ENCODE results near the gene SLC22A7. TPM values are rescaled to one million over a fixed set of nuclear protein-coding genes. Genes with fewer than 3 reads are reported as not detected.

SLC22A7 gene
- total RNA-seq, 1 experiment from 2014 or later, result not detected

DNA sequence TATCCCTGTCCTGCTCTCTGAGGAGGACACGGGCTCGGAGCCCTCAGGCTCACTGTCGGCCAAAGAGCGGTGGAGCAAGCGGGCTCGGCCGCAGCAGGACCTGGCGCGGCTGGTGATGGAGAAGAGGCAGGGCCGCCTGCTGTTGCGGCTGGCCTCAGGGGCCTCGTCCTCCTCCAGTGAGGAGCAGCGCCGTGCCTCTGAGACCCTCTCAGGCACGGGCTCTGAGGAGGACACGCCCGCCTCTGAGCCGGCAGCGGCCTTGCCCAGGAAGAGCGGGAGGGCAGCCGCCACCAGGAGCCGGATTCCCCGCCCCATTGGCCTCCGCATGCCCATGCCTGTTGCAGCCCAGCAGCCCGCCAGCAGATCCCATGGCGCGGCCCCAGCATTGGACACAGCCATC is 14.2 kb upstream of the SLC22A7 start:
- no peak overlapping the region for H4K91ac ChIP-seq (ENCODE audit: insufficient read length, low read depth, low read length)
- no peak overlapping the region for H2BK12ac ChIP-seq (ENCODE audit: insufficient read length, low read depth, low read length)
- H3K27ac ChIP-seq (ENCODE audit: insufficient read length, low read depth, low read length), result no peak overlapping the region
- H3K4ac ChIP-seq (ENCODE audit: low read depth, low read length), result no peak overlapping the region
- no peak overlapping the region for H2BK120ac ChIP-seq (ENCODE audit: low read depth, low read length, poor library complexity, severe bottlenecking)
- H4K20me1 ChIP-seq (ENCODE audit: control insufficient read depth, insufficient read depth, insufficient read length), result no peaks in the 10 kb centered on the region
- H3K18ac ChIP-seq (ENCODE audit: insufficient read length, low read depth, low read length), result no peak overlapping the region
- H3K79me2 ChIP-seq (ENCODE audit: insufficient read depth, low read length), result no peaks in the 10 kb centered on the region
- no peak overlapping the region for H3K23ac ChIP-seq (ENCODE audit: insufficient read length, low read depth, low read length)
- H3K9me3 ChIP-seq (ENCODE audit: control insufficient read depth, low read depth, low read length), result no peaks in the 10 kb centered on the region
- H2BK15ac ChIP-seq (ENCODE audit: low read depth, low read length), result no peak overlapping the region
- H3K23me2 ChIP-seq (ENCODE audit: insufficient read length, low read depth, low read length, poor library complexity, severe bottlenecking), result no peaks in the 10 kb centered on the region
- H3K4me1 ChIP-seq (ENCODE audit: insufficient read depth, low read length), result no peaks in the 10 kb centered on the region
- H3K9ac ChIP-seq (ENCODE audit: extremely low read depth, insufficient read length, low read length), result no peak overlapping the region
- no peak overlapping the region for H2AFZ ChIP-seq (ENCODE audit: low read length)
- H3T11ph ChIP-seq (ENCODE audit: low read length), result no peak overlapping the region
- peaks cover 6% of the 10 kb centered on the region for H3K27me3 Mint-ChIP-seq (ENCODE audit: low read depth)
- no peak overlapping the region for H3K4me3 Mint-ChIP-seq
- no peaks in the 10 kb centered on the region for H3K79me1 ChIP-seq (ENCODE audit: insufficient read depth, low read depth, low read length, poor library complexity, severe bottlenecking)
- no peak overlapping the region for H3K56ac ChIP-seq (ENCODE audit: insufficient read length, low read depth, low read length)
- H2AK5ac ChIP-seq (ENCODE audit: insufficient read length, low read length), result no peak overlapping the region
- H3K27ac Mint-ChIP-seq, result no peak overlapping the region
- no peak overlapping the region for H3K4me2 ChIP-seq (ENCODE audit: insufficient read depth, insufficient read length, low read length)
- WGBS (ENCODE audit: extremely low coverage, insufficient read length, low lambda C conversion rate), result no CpG with 5 or more reads among the region's 27 CpGs
- no peak for DNase-seq
- H2BK20ac ChIP-seq (ENCODE audit: low read depth, low read length, poor library complexity, severe bottlenecking), result no peak overlapping the region
- H2BK5ac ChIP-seq (ENCODE audit: insufficient read length, low read length), result no peak overlapping the region
- H3K9me3 Mint-ChIP-seq, result no peaks in the 10 kb centered on the region
- H3K14ac ChIP-seq (ENCODE audit: insufficient read depth, low read length), result no peak overlapping the region
- H4K5ac ChIP-seq (ENCODE audit: insufficient read length, low read depth, low read length), result no peak overlapping the region
- H3K36me3 Mint-ChIP-seq (ENCODE audit: insufficient read depth in 1 of 3, low read depth in 3 of 3), result no peaks in the 10 kb centered on the region
- H4K8ac ChIP-seq (replicated peaks; ENCODE audit: insufficient read length, low read depth, low read length), result no peak overlapping the region
- no peaks in the 10 kb centered on the region for H3K27me3 ChIP-seq (ENCODE audit: insufficient read depth, low read length)
- TF ChIP-seq, protein P1, sequence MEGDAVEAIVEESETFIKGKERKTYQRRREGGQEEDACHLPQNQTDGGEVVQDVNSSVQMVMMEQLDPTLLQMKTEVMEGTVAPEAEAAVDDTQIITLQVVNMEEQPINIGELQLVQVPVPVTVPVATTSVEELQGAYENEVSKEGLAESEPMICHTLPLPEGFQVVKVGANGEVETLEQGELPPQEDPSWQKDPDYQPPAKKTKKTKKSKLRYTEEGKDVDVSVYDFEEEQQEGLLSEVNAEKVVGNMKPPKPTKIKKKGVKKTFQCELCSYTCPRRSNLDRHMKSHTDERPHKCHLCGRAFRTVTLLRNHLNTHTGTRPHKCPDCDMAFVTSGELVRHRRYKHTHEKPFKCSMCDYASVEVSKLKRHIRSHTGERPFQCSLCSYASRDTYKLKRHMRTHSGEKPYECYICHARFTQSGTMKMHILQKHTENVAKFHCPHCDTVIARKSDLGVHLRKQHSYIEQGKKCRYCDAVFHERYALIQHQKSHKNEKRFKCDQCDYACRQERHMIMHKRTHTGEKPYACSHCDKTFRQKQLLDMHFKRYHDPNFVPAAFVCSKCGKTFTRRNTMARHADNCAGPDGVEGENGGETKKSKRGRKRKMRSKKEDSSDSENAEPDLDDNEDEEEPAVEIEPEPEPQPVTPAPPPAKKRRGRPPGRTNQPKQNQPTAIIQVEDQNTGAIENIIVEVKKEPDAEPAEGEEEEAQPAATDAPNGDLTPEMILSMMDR (conservative IDR thresholded peaks at IDR 0.05), result no peak
- H3K4me1 Mint-ChIP-seq, result peaks cover 12 to 31% of the 10 kb centered on the region in 2 experiments

Measured in H9 (cell line).